Activated B cell treated with CpG ODN at 0.5 μM for 24 hours (primary cell): ENCODE measurements around the gene CYTH2. TPM values are rescaled to one million over a fixed set of nuclear protein-coding genes. Genes with fewer than 3 reads are reported as not detected.
A peak's percentile ranks its signal among the peaks of the same experiment; 100 is the strongest.

Source experiments
- ATAC-seq: fragments of 200-7000 bp; cut with Tn5 transposase; one replicate; pipeline ENCODE4 v1.10.0; 2021; ENCODE audit warnings: low read depth, mild to moderate bottlenecking, moderate library complexity
- CTCF ChIA-PET: fragments of 350-600 bp; sonication (Branson Sonifier 250); formaldehyde crosslinking; loops from one replicate; lab custom pipeline; 2021; ENCODE audit warnings: antibody characterized with exemption; lab: Charles Lee
- POLR2A ChIA-PET: fragments of 350-600 bp; sonication (Branson Sonifier 250); formaldehyde crosslinking; loops from one replicate; lab custom pipeline; 2021; ENCODE audit warnings: antibody characterized with exemption; lab: Charles Lee
- DNase-seq: peaks from one replicate; pipeline ENCODE4 v3.0.0; 2022
- H3K27ac Mint-ChIP-seq: one replicate; pipeline ENCODE4 v1.8.0; 2020; ENCODE audit warnings: mixed read lengths
- H3K27me3 Mint-ChIP-seq: one replicate; pipeline ENCODE4 v1.8.0; 2021; ENCODE audit warnings: mixed read lengths
- H3K36me3 Mint-ChIP-seq: one replicate; pipeline ENCODE4 v1.8.0; 2021; ENCODE audit warnings: low read depth, mixed read lengths
- H3K4me1 Mint-ChIP-seq: one replicate; pipeline ENCODE4 v1.8.0; 2021; ENCODE audit warnings: mixed read lengths
- H3K4me3 Mint-ChIP-seq: one replicate; pipeline ENCODE4 v1.8.0; 2020; ENCODE audit warnings: mild to moderate bottlenecking, mixed read lengths
- H3K9me3 Mint-ChIP-seq: one replicate; pipeline ENCODE4 v1.8.0; 2020; ENCODE audit warnings: mixed read lengths
- intact Hi-C: fragments of 100-400 bp; cut with micrococcal nuclease; formaldehyde crosslinking; loops from one replicate; pipeline ENCODE4 v1.15.1; 2024
- total RNA-seq: library from RNA; stranded (reverse); gene quantifications from 2 replicates; pipeline ENCODE4 v1.2.3, GENCODE V29; 2022
- TF ChIP-seq, protein P1 (sequence below): fragments of 200-600 bp; IDR thresholded peaks from one replicate; pipeline ENCODE4 v1.8.0; 2022; ENCODE audit warnings: antibody characterized with exemption, mild to moderate bottlenecking

CYTH2 gene
- total RNA-seq, 1 donor from 2014 or later: 35.6 TPM

DNA sequence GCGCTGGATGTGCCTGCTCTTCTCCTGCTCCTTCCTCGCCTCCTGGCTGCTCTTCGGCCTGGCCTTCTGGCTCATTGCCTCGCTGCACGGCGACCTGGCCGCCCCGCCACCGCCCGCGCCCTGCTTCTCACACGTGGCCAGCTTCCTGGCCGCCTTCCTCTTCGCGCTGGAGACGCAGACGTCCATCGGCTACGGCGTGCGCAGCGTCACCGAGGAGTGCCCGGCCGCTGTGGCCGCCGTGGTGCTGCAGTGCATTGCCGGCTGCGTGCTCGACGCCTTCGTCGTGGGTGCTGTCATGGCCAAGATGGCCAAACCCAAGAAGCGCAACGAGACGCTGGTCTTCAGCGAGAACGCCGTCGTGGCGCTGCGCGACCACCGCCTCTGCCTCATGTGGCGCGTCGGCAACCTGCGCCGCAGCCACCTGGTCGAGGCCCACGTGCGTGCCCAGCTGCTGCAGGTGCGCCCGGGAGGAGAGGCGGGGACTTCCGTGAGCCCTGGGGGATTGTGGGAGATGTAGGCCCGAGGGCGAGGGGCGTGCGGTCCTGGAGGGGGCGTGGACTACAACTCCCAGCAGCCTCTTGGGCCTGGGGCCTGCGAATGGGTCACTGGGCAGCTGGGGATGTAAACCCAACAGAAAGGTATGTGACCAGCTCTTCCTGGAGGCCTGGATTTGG is 7.0 kb upstream of the CYTH2 start:
- CTCF ChIA-PET: no interaction called here
- peak; percentile 34 for ATAC-seq
- Mint-ChIP-seq H3K36me3 (peaks cover 18% of the 10 kb centered on the region), H3K27ac (no peak overlapping the region), H3K4me3 (no peak overlapping the region), H3K4me1 (peaks cover 2% of the 10 kb centered on the region), H3K27me3 (no peaks in the 10 kb centered on the region), H3K9me3 (no peaks in the 10 kb centered on the region)
- TF ChIP-seq, protein P1, sequence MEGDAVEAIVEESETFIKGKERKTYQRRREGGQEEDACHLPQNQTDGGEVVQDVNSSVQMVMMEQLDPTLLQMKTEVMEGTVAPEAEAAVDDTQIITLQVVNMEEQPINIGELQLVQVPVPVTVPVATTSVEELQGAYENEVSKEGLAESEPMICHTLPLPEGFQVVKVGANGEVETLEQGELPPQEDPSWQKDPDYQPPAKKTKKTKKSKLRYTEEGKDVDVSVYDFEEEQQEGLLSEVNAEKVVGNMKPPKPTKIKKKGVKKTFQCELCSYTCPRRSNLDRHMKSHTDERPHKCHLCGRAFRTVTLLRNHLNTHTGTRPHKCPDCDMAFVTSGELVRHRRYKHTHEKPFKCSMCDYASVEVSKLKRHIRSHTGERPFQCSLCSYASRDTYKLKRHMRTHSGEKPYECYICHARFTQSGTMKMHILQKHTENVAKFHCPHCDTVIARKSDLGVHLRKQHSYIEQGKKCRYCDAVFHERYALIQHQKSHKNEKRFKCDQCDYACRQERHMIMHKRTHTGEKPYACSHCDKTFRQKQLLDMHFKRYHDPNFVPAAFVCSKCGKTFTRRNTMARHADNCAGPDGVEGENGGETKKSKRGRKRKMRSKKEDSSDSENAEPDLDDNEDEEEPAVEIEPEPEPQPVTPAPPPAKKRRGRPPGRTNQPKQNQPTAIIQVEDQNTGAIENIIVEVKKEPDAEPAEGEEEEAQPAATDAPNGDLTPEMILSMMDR: no peak
- POLR2A ChIA-PET: interaction anchor here (0.6 kb wide), 1 partner anchor 26 kb away, joined by 3 read pairs; no protein-coding TSS in a partner anchor
- intact Hi-C loops: no loop called here
- DNase-seq: no peak

DNA sequence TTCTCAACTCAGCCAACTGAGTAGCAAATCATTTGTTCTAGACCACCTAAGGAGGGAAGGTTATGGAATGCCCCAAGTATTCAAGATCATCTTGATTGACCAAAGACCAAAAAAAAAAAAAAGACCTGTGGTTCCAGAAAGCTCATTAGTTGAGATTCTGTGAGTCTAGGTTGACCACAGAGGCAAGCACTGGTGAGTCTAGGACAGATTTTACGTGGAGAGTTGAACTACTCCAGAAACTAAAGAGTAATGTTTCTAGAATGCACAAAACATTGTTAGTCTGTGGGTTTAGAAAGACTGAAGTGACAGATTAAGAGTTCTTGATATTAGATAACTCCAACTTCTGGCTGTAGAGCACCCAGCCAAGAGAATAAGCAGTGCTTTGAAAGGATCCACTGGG is 4.0 kb upstream of the CYTH2 start:
- Mint-ChIP-seq H3K27me3 (no peaks in the 10 kb centered on the region), H3K27ac (no peak overlapping the region), H3K4me3 (no peak overlapping the region), H3K4me1 (peaks cover 17% of the 10 kb centered on the region), H3K9me3 (no peaks in the 10 kb centered on the region), H3K36me3 (peaks cover 7% of the 10 kb centered on the region)
- intact Hi-C loops: no loop called here
- DNase-seq (no peak), ATAC-seq (no peak)
- CTCF ChIA-PET: no interaction called here
- TF ChIP-seq, protein P1: no peak
- POLR2A ChIA-PET: no interaction called here

DNA sequence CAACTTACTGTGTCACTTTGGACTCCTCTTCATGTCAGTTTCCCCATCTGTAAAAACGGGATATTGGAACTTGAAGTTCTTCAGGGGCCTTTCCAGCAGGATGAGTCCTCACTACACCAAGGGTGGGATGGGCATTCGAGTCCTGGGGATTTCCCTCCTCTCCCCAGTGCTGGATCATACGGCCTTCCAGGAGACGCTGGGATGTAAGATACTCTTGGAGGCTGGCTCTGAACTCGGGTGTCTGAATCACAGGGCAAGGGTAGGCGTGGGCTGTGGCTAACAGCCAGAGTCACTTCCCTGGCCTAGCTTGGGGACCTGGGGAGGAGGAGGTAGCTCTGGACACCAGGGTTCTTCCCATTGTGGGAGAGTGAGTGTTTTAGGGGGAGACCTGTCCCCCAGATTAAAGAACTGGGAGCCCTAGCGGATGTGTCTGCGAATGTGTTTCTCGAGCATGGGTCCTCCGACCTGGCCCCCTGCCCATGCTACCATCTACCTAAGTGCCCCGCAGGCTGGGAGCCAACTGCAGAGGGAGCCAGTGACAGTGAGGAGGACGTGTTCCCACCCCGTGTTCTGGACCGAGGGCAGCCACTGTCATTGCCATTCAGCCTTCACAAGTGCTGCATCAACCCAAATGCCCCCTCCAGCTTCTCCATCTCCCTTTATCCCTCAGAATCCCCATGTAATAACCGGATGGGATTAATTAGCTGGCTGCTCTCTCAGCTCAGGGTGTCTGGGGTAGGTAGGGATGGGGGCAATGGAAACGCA is 2.4 kb upstream of the CYTH2 start:
- no peak for DNase-seq
- H3K36me3 Mint-ChIP-seq: peaks cover 21% of the 10 kb centered on the region
- TF ChIP-seq, protein P1: no peak
- H3K4me1 Mint-ChIP-seq: peaks cover 27% of the 10 kb centered on the region
- intact Hi-C loops: no loop called here
- H3K4me3 Mint-ChIP-seq: no peak overlapping the region
- CTCF ChIA-PET: no interaction called here
- H3K9me3 Mint-ChIP-seq: no peaks in the 10 kb centered on the region
- ATAC-seq: no peak
- POLR2A ChIA-PET: no interaction called here
- H3K27me3 Mint-ChIP-seq: no peaks in the 10 kb centered on the region
- no peak overlapping the region for H3K27ac Mint-ChIP-seq

DNA sequence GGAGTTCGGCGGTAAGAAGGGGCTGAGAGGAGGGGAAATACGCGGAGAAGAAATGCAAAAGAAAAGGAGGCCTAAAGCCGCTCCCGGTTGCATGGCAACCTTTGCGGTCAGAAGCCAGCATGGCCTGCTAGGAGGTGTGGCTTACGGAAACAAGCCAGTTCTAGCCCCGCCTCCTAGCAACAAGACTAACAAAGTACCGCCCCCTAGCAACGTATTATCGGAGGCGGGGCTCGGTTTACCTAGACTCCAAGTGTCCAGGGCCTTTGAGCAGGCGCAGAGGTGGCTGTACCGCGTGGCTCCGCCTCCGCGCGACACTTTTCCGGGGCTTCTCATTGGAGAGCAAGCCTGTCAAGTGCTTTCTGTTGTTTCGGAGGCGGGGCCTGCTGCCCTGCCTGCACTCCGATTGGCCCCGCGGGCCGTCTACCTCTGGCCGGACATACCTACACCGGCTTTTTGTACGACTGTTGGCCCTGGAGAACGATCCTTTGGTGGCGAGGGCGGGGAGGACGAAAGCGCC is 339 bp upstream of the CYTH2 start:
- H3K36me3 Mint-ChIP-seq: peaks cover 34% of the 10 kb centered on the region
- H3K9me3 Mint-ChIP-seq: no peaks in the 10 kb centered on the region
- DNase-seq: peak; percentile 95
- intact Hi-C loops: loop anchor here (1.0 to 2.0 kb wide), 6 partner anchors 11 to 148 kb away; partner anchors contain the start of genes GRWD1, KDELR1 and SYNGR4
- ChIA-PET CTCF (no interaction called here), POLR2A (interaction anchor here (1.5 kb wide), 1 partner anchor 20 kb away, joined by 6 read pairs; no protein-coding TSS in a partner anchor)
- H3K27me3 Mint-ChIP-seq: no peaks in the 10 kb centered on the region
- peak overlapping the region; percentile 94 for H3K27ac Mint-ChIP-seq
- peak overlapping the region; percentile 90 for H3K4me3 Mint-ChIP-seq
- ATAC-seq: peak; percentile 88
- TF ChIP-seq, protein P1: no peak
- peaks cover 27% of the 10 kb centered on the region for H3K4me1 Mint-ChIP-seq
